Naive thymus-derived CD4-positive, alpha-beta T cell (primary cell): ENCODE results near the gene TPCN1. TPM values are rescaled to one million over a fixed set of nuclear protein-coding genes. Genes with fewer than 3 reads are reported as not detected.

Source experiments
- ATAC-seq: fragments of 150-1000 bp; cut with Tn5 transposase; 2 replicates; pipeline ENCODE4 v1.10.0; 2021; ENCODE audit warnings: mild to moderate bottlenecking, moderate library complexity
- CTCF ChIA-PET: fragments of 350-600 bp; sonication (Branson Sonifier 250); formaldehyde crosslinking; loops from one replicate; lab custom pipeline; 2021; ENCODE audit warnings: antibody characterized with exemption; lab: Charles Lee
- POLR2A ChIA-PET: fragments of 350-600 bp; sonication (Branson Sonifier 250); formaldehyde crosslinking; loops from one replicate; lab custom pipeline; 2021; ENCODE audit warnings: antibody characterized with exemption, inconsistent platforms; lab: Charles Lee
- DNase-seq, 9 donors: peaks; one replicate each; pipeline versions ENCODE4 v3.0.0 to v3.0.0-alpha.2; 2020 to 2022; ENCODE audit warnings: mixed read lengths in 1 of 9
- H3K27ac ChIP-seq: one replicate; pipeline ENCODE4 v1.7.0; 2013; ENCODE audit warnings: mild to moderate bottlenecking, low read depth, low read length, moderate library complexity
- H3K27me3 ChIP-seq, 2 donors: one replicate each; pipeline ENCODE4 v1.7.0; 2013; ENCODE audit warnings: low read length in 2 of 2, mild to moderate bottlenecking in 2 of 2, moderate library complexity in 2 of 2; ENCODE audit not compliant: control insufficient read depth in 2 of 2, insufficient read depth in 2 of 2
- H3K36me3 ChIP-seq, 3 experiments: 1 replicate in 2 of 3; 2 replicates in 1 of 3; pipeline ENCODE4 v1.7.0; 2013; ENCODE audit warnings: low read length in 3 of 3, mild to moderate bottlenecking in 3 of 3, moderate library complexity in 1 of 3; ENCODE audit not compliant: insufficient read depth in 3 of 3, control insufficient read depth in 2 of 3
- H3K4me1 ChIP-seq, 2 donors: one replicate each; pipeline ENCODE4 v1.7.0; 2013; ENCODE audit warnings: low read length in 2 of 2, mild to moderate bottlenecking in 2 of 2, moderate library complexity in 1 of 2; ENCODE audit not compliant: control insufficient read depth in 2 of 2, insufficient read depth in 2 of 2
- H3K4me3 ChIP-seq: 2 replicates; pipeline ENCODE4 v1.7.0; 2013; ENCODE audit warnings: mild to moderate bottlenecking, low read length
- H3K9me3 ChIP-seq, 3 experiments: 1 replicate in 2 of 3; 2 replicates in 1 of 3; pipeline ENCODE4 v1.7.0; 2013; ENCODE audit warnings: low read length in 3 of 3; ENCODE audit not compliant: control insufficient read depth in 2 of 3
- H3K27ac Mint-ChIP-seq, 9 donors: one replicate each; pipeline ENCODE4 v1.8.0; 2020 to 2022; ENCODE audit warnings: mixed read lengths in 9 of 9, mild to moderate bottlenecking in 8 of 9, moderate library complexity in 5 of 9, inconsistent platforms in 2 of 9
- H3K27me3 Mint-ChIP-seq, 5 donors: one replicate each; pipeline ENCODE4 v1.8.0; 2021 to 2022; ENCODE audit warnings: mixed read lengths in 5 of 5, mild to moderate bottlenecking in 1 of 5
- H3K36me3 Mint-ChIP-seq, 5 donors: one replicate each; pipeline ENCODE4 v1.8.0; 2020 to 2022; ENCODE audit warnings: mixed read lengths in 5 of 5, mild to moderate bottlenecking in 3 of 5, inconsistent platforms in 1 of 5
- H3K4me1 Mint-ChIP-seq, 7 donors: one replicate each; pipeline ENCODE4 v1.8.0; 2020 to 2022; ENCODE audit warnings: mixed read lengths in 7 of 7, mild to moderate bottlenecking in 3 of 7, inconsistent platforms in 1 of 7
- H3K4me3 Mint-ChIP-seq, 10 donors: one replicate each; pipeline ENCODE4 v1.8.0; 2020 to 2022; ENCODE audit warnings: mild to moderate bottlenecking in 10 of 10, mixed read lengths in 10 of 10, moderate library complexity in 6 of 10, inconsistent platforms in 2 of 10
- H3K9me3 Mint-ChIP-seq, 11 donors: one replicate each; pipeline ENCODE4 v1.8.0; 2020 to 2022; ENCODE audit warnings: mixed read lengths in 11 of 11, mild to moderate bottlenecking in 4 of 11, inconsistent platforms in 1 of 11, moderate library complexity in 1 of 11
- intact Hi-C, 2 donors: fragments of 100-400 bp; cut with micrococcal nuclease; formaldehyde crosslinking; loops; one replicate each; pipeline ENCODE4 v1.15.1; 2023
- polyA plus RNA-seq, 2 donors: library from polyadenylated mRNA; unstranded; fragments of 300-500 nt; fragmentation: Illumina TruSeq; gene quantifications; one replicate each; pipeline ENCODE4 v1.2.3, GENCODE V29; 2021
- total RNA-seq, 6 experiments: library from RNA in 5 of 6; stranded (reverse) in 5 of 6; gene quantifications; 1 replicate in 5 of 6; 2 replicates in 1 of 6; pipeline ENCODE4 v1.2.3 and lab custom pipeline; 2021 to 2026

TPCN1 gene
- total and polyA plus RNA-seq, 7 experiments from 2014 or later: 15.3 to 124 (median 97.2) TPM

- H3K36me3 Mint-ChIP-seq: peaks cover 0 to 71% (median 19%) of the 10 kb centered on the region in 5 donors
- H3K27ac Mint-ChIP-seq: peak overlapping the region in 7 of 9 donors; percentile 29 to 84 (median 74)
- intact Hi-C loops: no loop called here
- Histone ChIP-seq H3K9me3 (no peaks in the 10 kb centered on the region), H3K4me1 (no peaks in the 10 kb centered on the region), H3K27me3 (no peaks in the 10 kb centered on the region), H3K4me3 (no peak overlapping the region), H3K36me3 (peaks cover 0 to 70% (median 0%) of the 10 kb centered on the region in 3 experiments), H3K27ac (no peak overlapping the region)
- POLR2A ChIA-PET: no interaction called here
- peaks cover 27 to 58% (median 48%) of the 10 kb centered on the region in 7 donors for H3K4me1 Mint-ChIP-seq
- peak overlapping the region in 6 of 10 donors; percentile 52 to 81 (median 74) for H3K4me3 Mint-ChIP-seq
- DNase-seq (no peak), ATAC-seq (no peak)
- H3K27me3 Mint-ChIP-seq: no peaks in the 10 kb centered on the region
- CTCF ChIA-PET: no interaction called here
- peaks cover 0 to 2% (median 0%) of the 10 kb centered on the region in 11 donors for H3K9me3 Mint-ChIP-seq
These were observed 22.8 kb downstream of the TPCN1 start for GRCh38 chr12:113244047-113244460.

GRCh38 chr12:113244478-113244958, 23.3 kb downstream of the TPCN1 start:
- ATAC-seq: no peak
- Mint-ChIP-seq H3K27ac (peak overlapping the region in 8 of 9 donors; percentile 70 to 91 (median 80)), H3K27me3 (no peaks in the 10 kb centered on the region), H3K9me3 (peaks cover 0 to 2% (median 0%) of the 10 kb centered on the region in 11 donors), H3K36me3 (peaks cover 0 to 69% (median 14%) of the 10 kb centered on the region in 5 donors), H3K4me3 (peak overlapping the region in 9 of 10 donors; percentile 47 to 81 (median 69)), H3K4me1 (peaks cover 25 to 53% (median 44%) of the 10 kb centered on the region in 7 donors)
- H3K4me1 ChIP-seq: no peaks in the 10 kb centered on the region
- H3K27me3 ChIP-seq: no peaks in the 10 kb centered on the region
- intact Hi-C loops: no loop called here
- H3K4me3 ChIP-seq: no peak overlapping the region
- ChIA-PET POLR2A (no interaction called here), CTCF (no interaction called here)
- DNase-seq: no peak
- H3K36me3 ChIP-seq: peaks cover 0 to 70% (median 0%) of the 10 kb centered on the region in 3 experiments
- no peak overlapping the region for H3K27ac ChIP-seq
- no peaks in the 10 kb centered on the region for H3K9me3 ChIP-seq

GRCh38 chr12:113245695-113246477, 24.6 kb downstream of the TPCN1 start:
- DNase-seq (no peak), ATAC-seq (no peak)
- Mint-ChIP-seq H3K27ac (peak overlapping the region in 4 of 9 donors; percentile 21 to 58 (median 56)), H3K4me3 (no peak overlapping the region), H3K9me3 (peaks cover 0 to 2% (median 0%) of the 10 kb centered on the region in 11 donors), H3K4me1 (peaks cover 19 to 41% (median 34%) of the 10 kb centered on the region in 7 donors), H3K36me3 (peaks cover 0 to 67% (median 10%) of the 10 kb centered on the region in 5 donors), H3K27me3 (no peaks in the 10 kb centered on the region)
- Histone ChIP-seq H3K27me3 (no peaks in the 10 kb centered on the region), H3K4me3 (no peak overlapping the region), H3K4me1 (no peaks in the 10 kb centered on the region), H3K36me3 (peaks cover 0 to 75% (median 0%) of the 10 kb centered on the region in 3 experiments), H3K27ac (no peak overlapping the region), H3K9me3 (no peaks in the 10 kb centered on the region)
- intact Hi-C loops: no loop called here
- POLR2A ChIA-PET: interaction anchor here (0.9 to 1.8 kb wide), 2 partner anchors 13 to 16 kb away, joined by 3 to 7 read pairs; no protein-coding TSS in a partner anchor
- CTCF ChIA-PET: no interaction called here

GRCh38 chr12:113246478-113247122, 25.3 kb downstream of the TPCN1 start:
- H3K36me3 Mint-ChIP-seq: peaks cover 3 to 66% (median 15%) of the 10 kb centered on the region in 5 donors
- ATAC-seq (no peak), DNase-seq (no peak)
- peaks cover 17 to 35% (median 27%) of the 10 kb centered on the region in 7 donors for H3K4me1 Mint-ChIP-seq
- Histone ChIP-seq H3K27me3 (no peaks in the 10 kb centered on the region), H3K4me3 (no peak overlapping the region), H3K36me3 (peaks cover 0 to 70% (median 0%) of the 10 kb centered on the region in 3 experiments), H3K4me1 (no peaks in the 10 kb centered on the region), H3K9me3 (no peaks in the 10 kb centered on the region), H3K27ac (no peak overlapping the region)
- H3K27ac Mint-ChIP-seq: peak overlapping the region in 2 of 9 donors; percentile 42 to 43
- peaks cover 0 to 2% (median 0%) of the 10 kb centered on the region in 11 donors for H3K9me3 Mint-ChIP-seq
- POLR2A ChIA-PET: interaction anchor here (0.9 to 1.8 kb wide), 2 partner anchors 14 to 15 kb away, joined by 3 to 7 read pairs; no protein-coding TSS in a partner anchor
- no peaks in the 10 kb centered on the region for H3K27me3 Mint-ChIP-seq
- CTCF ChIA-PET: no interaction called here
- intact Hi-C loops: no loop called here
- no peak overlapping the region for H3K4me3 Mint-ChIP-seq

GRCh38 chr12:113247123-113248050, 26.1 kb downstream of the TPCN1 start:
- Histone ChIP-seq H3K4me1 (no peaks in the 10 kb centered on the region), H3K4me3 (no peak overlapping the region), H3K27me3 (no peaks in the 10 kb centered on the region), H3K9me3 (peaks cover 0 to 5% (median 0%) of the 10 kb centered on the region in 3 experiments), H3K27ac (no peak overlapping the region), H3K36me3 (peaks cover 0 to 71% (median 0%) of the 10 kb centered on the region in 3 experiments)
- Mint-ChIP-seq H3K27ac (no peak overlapping the region), H3K4me1 (peaks cover 16 to 32% (median 25%) of the 10 kb centered on the region in 7 donors), H3K27me3 (no peaks in the 10 kb centered on the region), H3K36me3 (peaks cover 9 to 69% (median 19%) of the 10 kb centered on the region in 5 donors), H3K4me3 (no peak overlapping the region), H3K9me3 (peaks cover 0 to 5% (median under 1%) of the 10 kb centered on the region in 11 donors)
- ATAC-seq (no peak), DNase-seq (no peak)
- CTCF ChIA-PET: no interaction called here
- POLR2A ChIA-PET: no interaction called here
- intact Hi-C loops: no loop called here
